Sigmoid colon (tissue), 7 donors: ENCODE data around the gene GTF2E1. TPM values are rescaled to one million over a fixed set of nuclear protein-coding genes. Genes with fewer than 3 reads are reported as not detected.

ENCODE experiments used
- DNase-seq: peaks from one replicate; pipeline ENCODE4 v3.0.0-alpha.2; 2019
- H3K27ac ChIP-seq, 4 donors: fragments of 200-600 bp; sonication (generic); one replicate each; pipeline ENCODE4 v1.5.1; 2016 to 2019; ENCODE audit warnings: mild to moderate bottlenecking in 1 of 4
- H3K27me3 ChIP-seq, 3 donors: fragments of 200-600 bp; sonication (generic); one replicate each; pipeline ENCODE4 v1.5.1; 2019; ENCODE audit warnings: mild to moderate bottlenecking in 1 of 3
- H3K36me3 ChIP-seq, 4 donors: fragments of 200-600 bp; sonication (generic); one replicate each; pipeline ENCODE4 v1.5.1; 2016 to 2019
- H3K4me1 ChIP-seq, 4 donors: fragments of 200-600 bp; sonication (generic); one replicate each; pipeline ENCODE4 v1.5.1; 2017 to 2019
- H3K4me3 ChIP-seq, 4 donors: fragments of 200-600 bp; sonication (generic); one replicate each; pipeline ENCODE4 v1.5.1; 2017 to 2019; ENCODE audit warnings: mild to moderate bottlenecking in 2 of 4, moderate library complexity in 1 of 4
- H3K9me3 ChIP-seq, 4 donors: fragments of 200-600 bp in 3 of 4; sonication (generic) in 3 of 4; one replicate each; pipeline versions ENCODE4 v1.5.1 to v1.6.1; 2013 to 2019
- EP300 ChIP-seq, 4 donors: sonication (generic); formaldehyde crosslinking; IDR thresholded peaks; one replicate each; pipeline ENCODE4 v1.6.1; 2017; ENCODE audit warnings: antibody characterized with exemption in 4 of 4
- POLR2A ChIP-seq, 2 donors: fragments of 450-650 bp; IDR thresholded peaks; one replicate each; pipeline ENCODE4 v1.6.1; 2016; ENCODE audit warnings: antibody characterized with exemption in 2 of 2, mild to moderate bottlenecking in 2 of 2, moderate library complexity in 2 of 2
- POLR2AphosphoS5 ChIP-seq, 4 donors: sonication (generic); formaldehyde crosslinking; IDR thresholded peaks; one replicate each; pipeline ENCODE4 v1.6.1; 2017; ENCODE audit warnings: antibody characterized with exemption in 4 of 4
- WGBS, 2 donors: extraction: QIAGEN DNeasy Blood & Tissue Kit; methylation state at CpG; one replicate each; pipeline ENCODE4 v1.1.7; 2013; 5-methylcytosine and 5-hydroxymethylcytosine counted together
- intact Hi-C: fragments of 100-400 bp; cut with DNase I; formaldehyde crosslinking; loops from one replicate; pipeline ENCODE4 v1.15.1; 2023
- polyA plus RNA-seq, 3 donors: library from polyadenylated mRNA; stranded (reverse); fragments of 200-250 nt; gene quantifications; one replicate each; pipeline ENCODE4 v1.2.3, GENCODE V29; 2013
- total RNA-seq, 4 donors: library from RNA; depleted of rRNA; stranded (reverse); fragments of >200 nt; gene quantifications; one replicate each; pipeline ENCODE4 v1.1.0, GENCODE V29; 2016
- TF ChIP-seq, protein P1 (sequence below), 4 experiments: fragments of 450-650 bp in 3 of 4; fragments of 200-600 bp in 1 of 4; IDR thresholded peaks; one replicate each; pipeline ENCODE4 v1.5.1; 2016 to 2019; ENCODE audit warnings: antibody characterized with exemption in 4 of 4, mild to moderate bottlenecking in 3 of 4, moderate library complexity in 2 of 4
- donor health status: healthy with polysubstance abuse.
- donor health status: Bipolar disorder and iron deficiency.
- donor health status: healthy.

GTF2E1 gene
- total and polyA plus RNA-seq, 7 donors = 3.6 to 12.5 (median 7.3) TPM

DNA sequence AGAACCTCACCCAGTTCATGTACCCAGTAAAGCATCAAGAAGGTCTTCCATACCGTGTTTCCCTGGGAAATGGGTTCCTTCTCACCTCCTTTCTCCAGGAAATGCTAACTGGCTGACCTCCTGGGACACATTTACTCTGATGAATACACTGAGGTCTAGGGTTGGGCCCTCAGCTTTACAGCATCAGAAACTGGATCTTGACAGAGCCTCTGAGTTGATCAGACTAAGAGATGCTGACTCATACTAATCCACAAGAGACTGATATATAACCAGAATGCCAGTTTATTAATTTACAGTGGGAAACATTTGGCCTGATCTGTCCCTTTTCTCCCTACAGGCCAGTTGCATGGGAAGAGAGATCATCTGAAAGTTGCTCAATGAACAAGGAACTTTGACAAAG lies 55.8 kb downstream of the GTF2E1 start:
- no peak for TF ChIP-seq POLR2A (IDR thresholded peaks at IDR 0.05)
- TF ChIP-seq, protein P1, sequence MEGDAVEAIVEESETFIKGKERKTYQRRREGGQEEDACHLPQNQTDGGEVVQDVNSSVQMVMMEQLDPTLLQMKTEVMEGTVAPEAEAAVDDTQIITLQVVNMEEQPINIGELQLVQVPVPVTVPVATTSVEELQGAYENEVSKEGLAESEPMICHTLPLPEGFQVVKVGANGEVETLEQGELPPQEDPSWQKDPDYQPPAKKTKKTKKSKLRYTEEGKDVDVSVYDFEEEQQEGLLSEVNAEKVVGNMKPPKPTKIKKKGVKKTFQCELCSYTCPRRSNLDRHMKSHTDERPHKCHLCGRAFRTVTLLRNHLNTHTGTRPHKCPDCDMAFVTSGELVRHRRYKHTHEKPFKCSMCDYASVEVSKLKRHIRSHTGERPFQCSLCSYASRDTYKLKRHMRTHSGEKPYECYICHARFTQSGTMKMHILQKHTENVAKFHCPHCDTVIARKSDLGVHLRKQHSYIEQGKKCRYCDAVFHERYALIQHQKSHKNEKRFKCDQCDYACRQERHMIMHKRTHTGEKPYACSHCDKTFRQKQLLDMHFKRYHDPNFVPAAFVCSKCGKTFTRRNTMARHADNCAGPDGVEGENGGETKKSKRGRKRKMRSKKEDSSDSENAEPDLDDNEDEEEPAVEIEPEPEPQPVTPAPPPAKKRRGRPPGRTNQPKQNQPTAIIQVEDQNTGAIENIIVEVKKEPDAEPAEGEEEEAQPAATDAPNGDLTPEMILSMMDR (IDR thresholded peaks at IDR 0.05) = no peak
- no peak for TF ChIP-seq POLR2AphosphoS5 (IDR thresholded peaks at IDR 0.05)
- no peak for TF ChIP-seq EP300 (IDR thresholded peaks at IDR 0.05)
- 22 to 55% methylated on average over 1 of the region's 1 CpG for WGBS, 2 donors
- H3K27me3 ChIP-seq = no peaks in the 10 kb centered on the region
- no peaks in the 10 kb centered on the region for H3K9me3 ChIP-seq
- H3K27ac ChIP-seq = no peak overlapping the region
- no peak for DNase-seq
- H3K36me3 ChIP-seq = no peaks in the 10 kb centered on the region
- peaks cover 0 to 5% (median 0%) of the 10 kb centered on the region in 4 donors for H3K4me1 ChIP-seq
- intact Hi-C loops = no loop called here
- no peak overlapping the region for H3K4me3 ChIP-seq

DNA sequence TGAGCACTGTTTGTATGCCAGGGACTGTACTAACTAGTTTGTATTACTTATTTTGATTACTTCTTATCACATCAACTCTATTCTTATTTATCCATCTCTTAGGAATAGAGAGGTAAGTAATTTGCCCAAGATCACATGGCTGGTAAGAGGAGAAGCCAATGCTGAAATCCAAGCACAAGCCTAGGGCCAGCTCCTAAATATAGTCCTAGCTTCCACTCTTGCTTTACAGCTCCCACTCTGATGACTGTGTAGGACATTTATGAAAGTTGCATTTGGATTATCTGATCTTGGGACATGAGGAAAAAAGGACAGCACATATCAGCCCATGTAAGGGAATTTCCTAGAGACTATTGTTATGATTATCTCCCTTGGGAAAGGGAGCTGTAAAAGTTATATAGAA lies 58.1 kb downstream of the GTF2E1 start:
- TF ChIP-seq EP300 (IDR thresholded peaks at IDR 0.05) (no peak), POLR2AphosphoS5 (IDR thresholded peaks at IDR 0.05) (no peak), POLR2A (IDR thresholded peaks at IDR 0.05) (no peak)
- TF ChIP-seq, protein P1 (IDR thresholded peaks at IDR 0.05) = no peak
- no peak overlapping the region for H3K4me3 ChIP-seq
- intact Hi-C loops = no loop called here

DNA sequence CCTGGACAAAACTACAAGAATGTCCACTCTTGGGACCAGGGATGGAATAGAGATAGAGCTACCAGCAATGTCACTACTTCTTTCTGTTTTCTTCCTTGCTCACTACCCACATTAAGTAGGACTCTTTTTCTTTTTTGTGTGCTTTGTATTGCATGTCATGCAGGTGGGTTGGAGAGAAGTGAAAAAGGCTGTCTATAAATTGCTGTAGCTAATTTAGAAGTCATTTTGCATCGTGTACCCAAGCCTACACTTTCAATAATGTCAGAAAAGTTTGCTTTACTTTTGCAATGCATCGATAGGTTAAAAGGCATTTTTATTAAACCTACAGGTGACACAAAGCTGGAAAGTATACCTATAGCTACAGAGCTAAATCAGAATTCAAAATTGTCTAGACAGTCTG lies 58.9 kb downstream of the GTF2E1 start:
- no peaks in the 10 kb centered on the region for H3K9me3 ChIP-seq
- intact Hi-C loops = no loop called here
- no peak for DNase-seq
- no peak overlapping the region for H3K4me3 ChIP-seq
- no peaks in the 10 kb centered on the region for H3K27me3 ChIP-seq
- H3K36me3 ChIP-seq = no peaks in the 10 kb centered on the region
- no peak overlapping the region for H3K27ac ChIP-seq
- WGBS, 2 donors = 82 to 85% methylated on average over 2 of the region's 2 CpGs
- TF ChIP-seq, protein P1 (IDR thresholded peaks at IDR 0.05) = no peak
- TF ChIP-seq POLR2AphosphoS5 (IDR thresholded peaks at IDR 0.05) = no peak
- no peak for TF ChIP-seq POLR2A (IDR thresholded peaks at IDR 0.05)
- TF ChIP-seq EP300 (IDR thresholded peaks at IDR 0.05) = no peak
- peaks cover 0 to 5% (median 0%) of the 10 kb centered on the region in 4 donors for H3K4me1 ChIP-seq

More for the DNA sequence above, 58.1 kb downstream of the GTF2E1 start:
- Histone ChIP-seq H3K4me1 (peaks cover 0 to 5% (median 0%) of the 10 kb centered on the region in 4 donors), H3K9me3 (no peaks in the 10 kb centered on the region), H3K36me3 (no peaks in the 10 kb centered on the region), H3K27me3 (no peaks in the 10 kb centered on the region), H3K27ac (no peak overlapping the region)
- no peak for DNase-seq

DNA sequence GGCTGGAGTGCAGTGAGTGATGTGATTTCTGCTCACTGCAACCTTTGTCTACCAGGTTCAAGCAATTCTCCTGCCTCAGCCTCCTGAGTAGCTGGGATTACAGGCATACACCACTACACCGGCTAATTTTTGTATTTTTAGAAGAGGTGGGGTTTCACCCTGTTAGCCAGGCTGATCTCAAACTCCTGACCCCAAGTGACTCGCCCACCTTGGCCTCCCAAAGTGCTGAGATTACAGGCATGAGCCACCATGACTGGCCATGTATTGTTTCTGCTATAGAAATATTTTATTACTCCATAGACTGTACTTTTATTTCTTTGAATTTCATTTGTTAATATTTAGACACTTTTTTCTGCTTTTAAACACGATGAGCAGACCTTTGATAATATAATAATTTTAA lies 60.4 kb downstream of the GTF2E1 start:
- Histone ChIP-seq H3K36me3 (no peaks in the 10 kb centered on the region), H3K27me3 (no peaks in the 10 kb centered on the region), H3K4me1 (peaks cover 0 to 5% (median 0%) of the 10 kb centered on the region in 4 donors), H3K27ac (no peak overlapping the region), H3K4me3 (no peak overlapping the region), H3K9me3 (no peaks in the 10 kb centered on the region)
- intact Hi-C loops = no loop called here
- TF ChIP-seq POLR2AphosphoS5 (IDR thresholded peaks at IDR 0.05) (no peak), POLR2A (IDR thresholded peaks at IDR 0.05) (no peak), EP300 (IDR thresholded peaks at IDR 0.05) (no peak)
- TF ChIP-seq, protein P1 (IDR thresholded peaks at IDR 0.05) = no peak
- WGBS, 2 donors = 76 to 78% methylated on average over 3 of the region's 3 CpGs
- DNase-seq = no peak

DNA sequence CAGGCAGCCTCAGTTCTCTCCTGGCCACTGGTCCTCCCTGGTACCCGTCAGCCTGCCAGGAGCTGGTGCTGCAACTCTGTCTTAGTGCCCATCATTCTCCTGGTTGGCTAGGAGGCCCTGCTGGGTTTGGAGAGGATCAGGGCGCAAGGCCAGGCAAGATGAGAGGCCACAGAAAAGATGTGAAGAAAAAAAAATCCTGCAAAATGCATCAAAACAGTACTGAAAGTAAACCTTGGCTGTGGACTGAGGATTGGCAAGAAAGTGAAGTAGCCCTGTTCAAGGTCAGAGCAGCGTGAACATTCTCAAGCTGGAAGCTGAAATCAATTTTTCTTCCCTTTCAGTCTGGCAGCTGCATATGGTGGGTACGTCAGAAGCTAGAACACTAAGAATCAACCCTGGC lies 74.2 kb downstream of the GTF2E1 start:
- no peak for DNase-seq
- H3K4me3 ChIP-seq = no peak overlapping the region
- no peak for TF ChIP-seq POLR2AphosphoS5 (IDR thresholded peaks at IDR 0.05)
- no peak for TF ChIP-seq EP300 (IDR thresholded peaks at IDR 0.05)
- TF ChIP-seq, protein P1 (IDR thresholded peaks at IDR 0.05) = no peak
- no peak for TF ChIP-seq POLR2A (IDR thresholded peaks at IDR 0.05)
- peaks cover 0 to 6% (median 2%) of the 10 kb centered on the region in 4 donors for H3K4me1 ChIP-seq
- no peaks in the 10 kb centered on the region for H3K9me3 ChIP-seq
- no peaks in the 10 kb centered on the region for H3K36me3 ChIP-seq
- intact Hi-C loops = no loop called here
- H3K27me3 ChIP-seq = no peaks in the 10 kb centered on the region
- 88 to 89% methylated on average over 4 of the region's 4 CpGs for WGBS, 2 donors
- H3K27ac ChIP-seq = no peak overlapping the region
